CD14-positive monocyte (primary cell): ENCODE data around the gene ALDOC. TPM values are rescaled to one million over a fixed set of nuclear protein-coding genes. Genes with fewer than 3 reads are reported as not detected.

ENCODE experiments used
- DNase-seq, 3 donors: peaks; one replicate each; pipeline ENCODE4 v3.0.0-alpha.2; 2011 to 2022
- H2AFZ ChIP-seq: 2 replicates; pipeline ENCODE4 v1.6.0; 2012; ENCODE audit warnings: mild to moderate bottlenecking, low read depth, low read length, inconsistent platforms; ENCODE audit not compliant: insufficient read depth, poor library complexity, severe bottlenecking
- H3K27ac ChIP-seq, 2 donors: 1 replicate in 1 of 2; 2 replicates in 1 of 2; pipeline ENCODE4 v1.5.1; 2012 to 2013; ENCODE audit warnings: low read length in 2 of 2, control low read depth in 1 of 2, inconsistent platforms in 1 of 2, low read depth in 1 of 2, mild to moderate bottlenecking in 1 of 2
- H3K27me3 ChIP-seq, 2 donors: one replicate each; pipeline versions ENCODE4 v1.6.0 to v1.6.1; 2011 to 2013; ENCODE audit warnings: low read length in 2 of 2; ENCODE audit not compliant: control insufficient read depth in 2 of 2, insufficient read depth in 2 of 2
- H3K36me3 ChIP-seq, 2 donors: replicated peaks in 1 of 2; 1 replicate in 1 of 2; 2 replicates in 1 of 2; pipeline versions ENCODE4 v1.5.1 to v1.6.1; 2012 to 2013; ENCODE audit warnings: low read length in 2 of 2, control low read depth in 1 of 2, inconsistent platforms in 1 of 2, mild to moderate bottlenecking in 1 of 2; ENCODE audit not compliant: insufficient read depth in 2 of 2, control insufficient read depth in 1 of 2
- H3K4me1 ChIP-seq, 2 donors: 1 replicate in 1 of 2; 2 replicates in 1 of 2; pipeline versions ENCODE4 v1.5.1 to v1.6.1; 2012 to 2013; ENCODE audit warnings: low read length in 2 of 2, control low read depth in 1 of 2, inconsistent platforms in 1 of 2, mild to moderate bottlenecking in 1 of 2, moderate library complexity in 1 of 2; ENCODE audit not compliant: insufficient read depth in 2 of 2, control insufficient read depth in 1 of 2
- H3K4me2 ChIP-seq: replicated peaks from 2 replicates; pipeline ENCODE3; 2012; ENCODE audit warnings: low read length, moderate library complexity, mild to moderate bottlenecking; ENCODE audit not compliant: poor library complexity, severe bottlenecking; ENCODE audit errors: extremely low read depth
- H3K4me3 ChIP-seq, 3 experiments: fragments of 200-600 bp in 1 of 3; sonication (generic) in 1 of 3; replicated peaks in 1 of 3; 1 replicate in 2 of 3; 2 replicates in 1 of 3; pipeline ENCODE4 v1.5.1; 2011 to 2013; ENCODE audit warnings: low read length in 3 of 3, mild to moderate bottlenecking in 3 of 3, control low read depth in 2 of 3, low read depth in 2 of 3, inconsistent platforms in 1 of 3, moderate library complexity in 1 of 3
- H3K79me2 ChIP-seq: 2 replicates; pipeline ENCODE4 v1.6.0; 2012; ENCODE audit warnings: mild to moderate bottlenecking, control low read depth, inconsistent platforms, low read length, moderate library complexity; ENCODE audit not compliant: insufficient read depth
- H3K9ac ChIP-seq: 2 replicates; pipeline ENCODE4 v1.6.0; 2017; ENCODE audit warnings: low read length, mild to moderate bottlenecking; ENCODE audit not compliant: insufficient read depth, poor library complexity, severe bottlenecking
- H3K9me3 ChIP-seq, 2 donors: replicated peaks in 1 of 2; 1 replicate in 1 of 2; 2 replicates in 1 of 2; pipeline versions ENCODE4 v1.5.1 to v1.6.1; 2012 to 2013; ENCODE audit warnings: low read length in 2 of 2, control low read depth in 1 of 2; ENCODE audit not compliant: control insufficient read depth in 1 of 2, insufficient read depth in 1 of 2
- H4K20me1 ChIP-seq: 2 replicates; pipeline ENCODE4 v1.6.0; 2012; ENCODE audit warnings: mild to moderate bottlenecking, low read length, control low read depth, moderate library complexity; ENCODE audit not compliant: insufficient read depth
- H3K27ac Mint-ChIP-seq, 7 donors: one replicate each; pipeline ENCODE4 v1.8.0; 2020; ENCODE audit warnings: mild to moderate bottlenecking in 7 of 7, mixed read lengths in 7 of 7, moderate library complexity in 6 of 7, inconsistent platforms in 2 of 7
- H3K27me3 Mint-ChIP-seq, 3 donors: one replicate each; pipeline ENCODE4 v1.8.0; 2021 to 2022; ENCODE audit warnings: low read depth in 3 of 3, mild to moderate bottlenecking in 3 of 3, mixed read lengths in 3 of 3, moderate library complexity in 3 of 3, inconsistent platforms in 1 of 3
- H3K36me3 Mint-ChIP-seq, 2 donors: one replicate each; pipeline ENCODE4 v1.8.0; 2020; ENCODE audit warnings: mixed read lengths in 2 of 2, inconsistent platforms in 1 of 2, mild to moderate bottlenecking in 1 of 2
- H3K4me1 Mint-ChIP-seq: one replicate; pipeline ENCODE4 v1.8.0; 2020; ENCODE audit warnings: mild to moderate bottlenecking, mixed read lengths
- H3K4me3 Mint-ChIP-seq, 2 donors: one replicate each; pipeline ENCODE4 v1.8.0; 2020; ENCODE audit warnings: mild to moderate bottlenecking in 2 of 2, mixed read lengths in 2 of 2, moderate library complexity in 1 of 2
- H3K9me3 Mint-ChIP-seq, 7 donors: one replicate each; pipeline ENCODE4 v1.8.0; 2020 to 2022; ENCODE audit warnings: mixed read lengths in 7 of 7, mild to moderate bottlenecking in 6 of 7, moderate library complexity in 6 of 7, inconsistent platforms in 2 of 7
- CTCF ChIP-seq: fragments of 200-600 bp; IDR thresholded peaks from one replicate; pipeline ENCODE4 v1.8.0; 2022; ENCODE audit warnings: antibody characterized with exemption, mild to moderate bottlenecking
- WGBS: methylation state at CpG from one replicate; pipeline ENCODE4 v1.1.5; 2013; ENCODE audit warnings: missing lambda C conversion rate; ENCODE audit not compliant: insufficient coverage; 5-methylcytosine and 5-hydroxymethylcytosine counted together
- intact Hi-C, 2 donors: fragments of 100-400 bp; cut with micrococcal nuclease; formaldehyde crosslinking; loops; one replicate each; pipeline versions ENCODE4 v1.15.0 to v1.15.1; 2023
- polyA plus RNA-seq, 3 donors: library from polyadenylated mRNA; depleted of rRNA in 1 of 3; unstranded in 2 of 3; stranded (reverse) in 1 of 3; fragments of 300-500 nt in 2 of 3; fragments of >200 nt in 1 of 3; fragmentation: Illumina TruSeq in 2 of 3; gene quantifications; 1 replicate in 2 of 3; 2 replicates in 1 of 3; pipeline ENCODE4 v1.2.3, GENCODE V29; 2012 to 2021

ALDOC gene
- polyA plus RNA-seq, 3 donors, result 7.1 to 10.6 (median 9.8) TPM

- Histone ChIP-seq H3K27me3 (no peaks in the 10 kb centered on the region), H3K9me3 (no peaks in the 10 kb centered on the region), H3K27ac (no peak overlapping the region), H3K79me2 (peaks cover 72% of the 10 kb centered on the region), H3K4me3 (no peak overlapping the region), H3K4me2 (no peak overlapping the region), H3K4me1 (peaks cover 0 to 1% of the 10 kb centered on the region in 2 donors), H3K9ac (no peak overlapping the region), H3K36me3 (peaks cover 40 to 56% of the 10 kb centered on the region in 2 donors), H4K20me1 (no peaks in the 10 kb centered on the region), H2AFZ (no peak overlapping the region)
- no peak for TF ChIP-seq CTCF
- Mint-ChIP-seq H3K27me3 (no peaks in the 10 kb centered on the region), H3K4me1 (peaks cover 1% of the 10 kb centered on the region), H3K36me3 (peaks cover 37 to 62% of the 10 kb centered on the region in 2 donors), H3K27ac (peak overlapping the region in 3 of 7 donors; percentile 10 to 21 (median 19)), H3K9me3 (no peaks in the 10 kb centered on the region), H3K4me3 (no peak overlapping the region)
- 92% methylated on average over 2 of the region's 4 CpGs for WGBS
- no peak for DNase-seq
- intact Hi-C loops, result no loop called here
These were observed 15.6 kb upstream of the ALDOC start for GRCh38 chr17:28592260-28592659.

GRCh38 chr17:28585851-28586250, 9.2 kb upstream of the ALDOC start:
- Histone ChIP-seq H3K27ac (no peak overlapping the region), H3K4me3 (no peak overlapping the region), H3K4me2 (no peak overlapping the region), H3K4me1 (no peaks in the 10 kb centered on the region), H2AFZ (no peak overlapping the region), H4K20me1 (no peaks in the 10 kb centered on the region), H3K9me3 (no peaks in the 10 kb centered on the region), H3K79me2 (peaks cover 20% of the 10 kb centered on the region), H3K27me3 (no peaks in the 10 kb centered on the region), H3K36me3 (peaks cover 65 to 90% of the 10 kb centered on the region in 2 donors), H3K9ac (no peak overlapping the region)
- Mint-ChIP-seq H3K27ac (peak overlapping the region in 2 of 7 donors; percentile 12 to 62), H3K9me3 (no peaks in the 10 kb centered on the region), H3K36me3 (peaks cover 27 to 32% of the 10 kb centered on the region in 2 donors), H3K4me1 (no peaks in the 10 kb centered on the region), H3K4me3 (no peak overlapping the region), H3K27me3 (peaks cover 0 to 2% (median 0%) of the 10 kb centered on the region in 3 donors)
- intact Hi-C loops, result no loop called here
- WGBS, result 59% methylated on average over 3 of the region's 3 CpGs
- no peak for TF ChIP-seq CTCF
- no peak for DNase-seq
